HG03060 (cell line): Measurements from ENCODE around the gene TNNT1.

Source experiments
- ATAC-seq: cut with Tn5 transposase; IDR thresholded peaks from one replicate; pipeline ENCODE4 v1.9.1; 2021; ENCODE audit warnings: low read depth, moderate number of reproducible peaks; ENCODE audit not compliant: unreplicated experiment

Gene TNNT1

DNA sequence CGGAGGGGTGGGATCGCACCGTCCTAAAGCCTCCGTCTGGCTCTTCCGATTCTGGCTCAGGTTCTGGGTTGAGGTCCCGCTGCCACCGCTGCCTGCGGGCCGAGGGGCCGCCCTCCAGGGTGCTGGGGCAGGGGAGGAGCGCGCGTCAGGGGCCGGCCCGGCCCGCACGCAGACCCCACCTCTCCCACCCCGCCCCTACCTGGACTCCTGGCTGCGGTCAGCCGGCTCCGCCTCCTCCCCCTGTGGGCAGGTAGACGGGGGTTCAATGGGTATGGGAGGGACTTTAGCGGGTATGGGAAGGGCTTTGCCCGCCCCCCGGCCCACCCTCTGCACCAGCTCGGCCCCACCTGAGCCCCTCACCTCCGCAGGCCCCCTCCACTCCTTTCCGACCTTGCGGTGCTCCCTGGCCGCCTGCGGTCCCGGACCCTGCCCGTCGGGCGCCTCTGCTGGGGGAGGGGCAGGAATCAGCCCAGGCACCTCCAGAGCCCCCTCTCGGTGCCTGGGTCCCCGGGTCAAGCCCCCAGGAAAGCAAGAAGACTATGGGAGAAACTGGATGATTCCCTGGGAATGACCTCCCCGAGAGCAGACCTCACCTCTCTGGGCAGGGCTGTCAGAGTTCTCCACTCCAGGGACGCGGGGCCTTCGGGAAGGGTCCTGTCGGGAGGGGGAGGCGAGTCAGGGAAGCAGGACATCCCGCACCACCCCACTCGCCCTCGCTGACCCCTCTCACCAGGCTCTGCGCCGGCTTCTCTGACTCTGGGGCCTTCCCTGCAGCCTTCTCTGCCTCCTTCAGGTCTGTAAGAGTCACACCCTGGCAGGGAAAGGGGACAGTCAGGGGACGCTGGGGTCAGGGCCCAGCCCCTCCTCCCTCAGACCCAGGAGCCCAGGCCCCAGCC, 56.3 kb downstream of the TNNT1 start:
- ATAC-seq: no peak

DNA sequence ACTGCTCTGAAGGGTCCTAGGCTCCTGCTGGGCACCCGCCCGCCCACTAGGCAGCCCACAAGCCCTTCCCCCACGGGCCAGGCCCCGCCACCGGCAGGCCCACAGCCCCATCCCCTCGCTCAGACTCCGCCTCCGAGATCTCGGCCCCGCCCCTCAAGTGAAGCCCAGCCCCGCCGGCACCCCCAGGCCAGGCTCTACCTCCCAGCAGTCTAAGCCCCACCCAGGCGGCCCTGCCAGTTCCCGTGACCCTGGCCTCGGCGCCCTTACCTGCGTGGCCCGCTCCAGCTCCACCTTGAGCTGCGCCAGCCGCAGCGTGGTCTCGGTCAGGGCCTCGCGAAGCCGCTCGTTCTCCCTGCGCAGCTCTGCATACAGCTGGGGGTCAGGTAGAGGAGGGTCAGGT, 57.1 kb downstream of the TNNT1 start:
- no peak for ATAC-seq

DNA sequence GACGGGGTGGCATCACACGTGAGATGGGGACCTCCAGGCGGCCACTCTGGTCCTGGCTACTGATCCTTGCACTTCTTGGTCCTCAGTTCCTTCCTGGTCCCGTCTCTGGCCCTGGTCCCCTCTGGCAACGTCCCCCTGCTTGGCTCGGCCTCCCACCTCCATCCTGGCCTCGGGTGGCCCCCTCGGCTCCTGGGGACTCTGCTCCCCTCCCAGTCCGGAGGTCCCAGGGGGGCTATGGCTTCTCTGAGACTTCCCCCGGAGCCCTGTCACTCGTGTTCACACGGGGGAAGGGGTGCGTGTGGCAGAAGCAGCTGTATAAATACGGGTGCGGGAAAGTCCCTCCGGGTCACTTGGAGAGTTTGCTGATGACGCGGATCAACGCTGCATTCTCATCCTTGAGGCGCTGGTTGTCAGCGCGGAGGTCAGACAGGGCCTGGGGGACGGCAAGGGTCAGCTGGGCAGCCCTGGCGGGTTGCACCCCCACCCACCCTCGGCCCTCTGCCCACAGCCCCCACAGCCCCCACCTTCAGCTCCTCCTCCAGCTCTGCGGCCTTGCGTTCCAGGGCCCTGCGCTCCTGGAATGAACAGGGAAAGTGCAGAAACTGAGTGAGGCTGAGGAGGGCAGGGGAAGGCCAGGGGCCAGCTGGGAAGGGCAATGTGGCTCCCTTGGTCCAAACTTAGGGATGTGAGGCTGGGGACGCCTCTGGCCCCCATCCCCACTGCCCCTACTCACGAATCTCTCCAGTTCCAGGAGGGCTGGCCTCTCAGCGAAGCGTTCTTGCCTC, 57.7 kb downstream of the TNNT1 start:
- ATAC-seq: no peak

DNA sequence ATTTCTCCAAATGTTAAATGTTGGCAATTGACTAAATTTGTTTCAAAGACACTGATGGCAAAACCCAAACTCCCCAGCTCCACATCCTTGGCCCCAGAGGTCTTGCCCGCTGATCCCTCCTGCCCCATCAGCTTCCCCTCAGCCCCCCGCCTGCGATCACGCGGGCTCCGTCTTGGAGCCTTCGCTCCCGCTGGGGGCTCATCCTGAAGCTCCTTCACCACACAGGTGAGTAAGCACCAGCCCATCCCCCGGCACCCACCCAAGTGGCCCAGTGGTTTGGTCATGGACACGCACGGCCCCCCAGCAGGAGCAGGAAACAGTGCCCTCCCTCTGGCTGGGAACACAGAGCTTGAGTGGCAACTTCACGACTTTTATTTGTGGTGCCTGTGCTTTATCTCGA, 58.4 kb downstream of the TNNT1 start:
- ATAC-seq: no peak

DNA sequence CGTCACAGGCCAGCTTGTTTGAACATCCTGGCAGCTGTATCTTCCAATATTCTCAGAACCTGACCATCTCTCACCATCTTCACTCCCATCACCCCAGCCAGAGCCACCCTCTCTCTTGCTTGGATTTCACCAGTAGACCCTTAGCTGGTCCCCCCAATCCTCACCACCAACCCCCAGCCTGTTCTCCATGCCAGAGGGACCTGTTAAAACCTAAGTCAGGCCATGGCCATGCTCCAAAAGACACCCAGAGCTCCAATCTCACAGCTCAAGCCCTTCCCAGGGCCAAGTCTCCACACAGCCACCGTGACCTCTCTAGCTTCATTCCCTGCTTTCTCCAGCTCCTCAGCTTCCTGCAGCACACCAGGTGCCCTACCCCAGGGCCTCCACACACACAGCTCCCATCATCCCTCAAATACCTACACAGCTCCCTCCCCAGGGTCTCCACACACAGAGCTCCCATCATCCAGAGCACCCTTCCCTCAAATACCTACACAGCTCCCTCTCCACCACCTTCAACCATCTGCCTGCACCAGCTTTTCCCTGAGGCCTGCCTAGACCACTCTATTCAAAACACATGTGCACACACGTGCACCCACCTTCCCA, 59.6 kb downstream of the TNNT1 start:
- no peak for ATAC-seq

DNA sequence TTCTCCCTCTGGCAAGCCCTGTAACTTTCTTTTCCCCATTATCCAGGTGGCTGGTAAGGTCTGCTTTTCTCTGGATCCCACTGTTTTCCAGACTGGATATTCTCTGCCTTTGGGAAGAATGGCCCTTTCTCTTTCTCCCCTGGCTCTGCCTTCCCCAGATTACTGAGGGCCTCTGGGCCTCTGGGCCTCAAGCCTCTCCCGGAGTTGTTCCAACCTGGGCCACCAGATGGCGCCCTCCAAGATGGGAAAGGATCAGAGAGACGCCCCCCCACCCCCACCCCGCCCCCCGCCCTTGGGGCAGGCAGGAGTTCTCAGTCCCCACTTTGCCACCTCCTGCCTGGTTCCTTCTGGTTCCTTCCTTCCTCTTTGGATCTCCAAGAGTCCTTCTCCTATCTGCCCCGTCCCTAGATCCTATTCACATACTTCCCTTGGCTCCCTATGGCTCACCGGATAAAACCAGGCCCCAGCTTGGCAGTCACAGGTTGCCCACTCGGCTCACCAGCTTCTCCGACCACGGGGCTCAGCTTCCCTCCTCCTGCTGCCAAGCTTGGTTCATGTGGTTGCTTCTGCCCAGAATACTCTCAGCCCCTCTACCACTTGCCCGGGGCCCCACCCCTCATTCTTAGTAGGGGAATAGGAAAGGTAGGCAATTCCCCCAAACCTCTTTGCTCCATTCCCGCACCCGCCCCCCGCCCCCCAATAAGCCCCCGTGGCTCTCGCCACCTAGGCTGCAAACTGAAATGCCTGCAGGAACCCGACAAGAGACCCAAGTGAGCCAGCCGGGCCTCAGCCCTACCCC, 60.3 kb downstream of the TNNT1 start:
- no peak for ATAC-seq

DNA sequence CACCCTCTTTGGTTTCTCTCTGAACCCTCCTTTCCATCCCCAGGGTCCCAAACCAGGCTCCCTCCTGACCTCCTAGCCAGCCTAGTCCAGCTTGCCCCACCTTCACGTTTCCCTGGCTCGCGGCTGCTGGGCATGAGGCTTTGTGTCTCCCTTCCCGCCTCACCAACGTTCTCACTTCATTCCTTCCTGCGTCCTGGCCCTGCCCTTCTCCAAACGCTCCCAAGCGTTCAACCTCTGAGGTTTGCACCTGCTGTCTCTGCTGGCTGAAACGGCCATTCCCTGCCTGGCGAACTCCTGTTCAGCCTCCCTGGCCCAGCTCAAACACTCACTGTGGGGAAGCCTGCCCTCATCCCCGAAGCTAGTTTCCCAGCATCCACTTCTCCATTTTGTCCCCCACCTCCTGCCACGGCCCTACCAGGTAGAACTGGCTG, 61.0 kb downstream of the TNNT1 start:
- ATAC-seq: no peak

DNA sequence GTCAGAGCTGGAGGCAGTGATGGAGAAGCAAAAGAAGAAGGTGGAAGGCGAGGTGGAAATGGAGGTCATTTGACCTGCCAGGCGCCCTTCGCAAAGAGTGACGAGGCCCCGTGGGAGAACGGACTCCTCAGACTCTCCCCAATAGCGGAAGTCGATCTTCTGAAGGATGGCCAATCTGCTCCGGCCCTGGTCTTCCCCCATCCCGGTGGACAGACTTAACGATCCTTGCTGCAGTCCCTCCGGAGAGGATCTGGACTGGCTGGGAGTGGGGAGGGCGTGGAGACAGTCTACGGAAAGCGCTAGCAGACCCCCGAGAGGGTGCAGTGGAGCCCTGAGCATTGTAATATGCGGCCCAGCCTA, 61.5 kb downstream of the TNNT1 start:
- ATAC-seq: no peak

DNA sequence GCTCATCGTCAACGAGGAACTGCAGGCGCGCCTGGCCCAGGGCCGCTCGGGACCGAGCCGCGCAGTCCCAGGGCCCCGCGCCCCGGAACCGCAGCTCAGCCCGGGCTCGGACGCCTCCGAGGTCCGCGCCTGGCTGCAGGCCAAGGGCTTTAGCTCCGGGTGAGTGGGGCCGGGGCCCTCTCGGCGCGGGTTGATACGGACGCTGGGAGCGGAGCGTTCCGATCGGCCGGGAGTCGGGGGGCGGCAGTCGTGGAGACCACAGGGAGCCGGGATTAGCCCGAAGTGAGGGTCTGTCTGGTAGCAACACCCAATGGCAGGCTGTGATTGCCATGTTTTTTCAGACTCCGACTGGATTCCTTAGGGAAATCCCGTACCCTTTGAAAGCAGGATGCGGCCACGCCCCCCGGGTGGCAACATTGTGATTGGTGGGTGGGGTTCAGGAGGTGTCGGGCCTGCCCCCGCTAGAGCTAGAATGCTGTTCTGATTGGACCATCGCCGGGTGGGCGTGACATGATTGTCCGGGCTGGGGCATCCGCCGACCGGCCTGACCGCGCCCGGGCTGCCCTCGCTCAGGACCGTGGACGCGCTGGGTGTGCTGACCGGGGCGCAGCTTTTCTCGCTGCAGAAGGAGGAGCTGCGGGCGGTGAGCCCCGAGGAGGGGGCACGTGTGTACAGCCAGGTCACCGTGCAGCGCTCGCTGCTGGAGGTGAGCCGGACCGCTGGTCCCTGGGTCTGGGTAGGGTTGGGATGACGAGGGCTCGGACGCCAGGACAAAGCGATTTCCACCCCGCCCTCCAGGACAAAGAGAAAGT, 62.1 kb downstream of the TNNT1 start:
- ATAC-seq: no peak

DNA sequence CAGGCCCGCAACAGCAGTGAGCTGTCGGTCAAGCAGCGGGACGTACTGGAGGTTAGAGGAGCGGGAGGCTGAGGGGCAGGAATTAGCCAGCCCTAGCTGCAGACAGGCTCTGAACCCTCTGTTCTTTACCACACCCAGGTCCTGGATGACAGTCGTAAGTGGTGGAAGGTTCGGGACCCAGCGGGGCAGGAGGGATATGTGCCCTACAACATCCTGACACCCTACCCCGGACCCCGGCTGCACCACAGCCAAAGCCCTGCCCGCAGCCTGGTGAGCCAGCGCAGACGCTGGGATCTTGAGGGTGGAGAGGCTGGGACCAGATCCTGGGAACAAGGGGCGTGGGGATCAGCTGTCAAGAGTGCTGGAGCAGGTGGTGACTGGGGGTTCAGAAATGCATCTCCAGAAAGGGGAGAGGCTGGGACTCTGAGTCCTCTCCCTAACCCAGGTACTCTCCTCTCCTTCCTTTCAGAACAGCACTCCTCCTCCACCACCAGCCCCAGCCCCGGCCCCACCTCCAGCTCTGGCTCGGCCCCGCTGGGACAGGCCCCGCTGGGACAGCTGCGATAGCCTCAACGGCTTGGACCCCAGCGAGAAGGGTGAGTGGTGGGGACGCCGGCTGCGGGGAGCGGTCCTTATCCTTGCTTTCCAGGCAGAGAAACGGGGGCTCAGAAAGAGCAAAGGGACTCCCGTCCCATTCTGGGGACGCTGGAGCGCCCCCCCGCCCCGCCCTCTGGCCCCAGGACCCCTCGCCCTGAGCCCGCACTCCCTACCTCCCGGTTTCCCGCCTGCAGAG, 62.9 kb downstream of the TNNT1 start:
- ATAC-seq: no peak

DNA sequence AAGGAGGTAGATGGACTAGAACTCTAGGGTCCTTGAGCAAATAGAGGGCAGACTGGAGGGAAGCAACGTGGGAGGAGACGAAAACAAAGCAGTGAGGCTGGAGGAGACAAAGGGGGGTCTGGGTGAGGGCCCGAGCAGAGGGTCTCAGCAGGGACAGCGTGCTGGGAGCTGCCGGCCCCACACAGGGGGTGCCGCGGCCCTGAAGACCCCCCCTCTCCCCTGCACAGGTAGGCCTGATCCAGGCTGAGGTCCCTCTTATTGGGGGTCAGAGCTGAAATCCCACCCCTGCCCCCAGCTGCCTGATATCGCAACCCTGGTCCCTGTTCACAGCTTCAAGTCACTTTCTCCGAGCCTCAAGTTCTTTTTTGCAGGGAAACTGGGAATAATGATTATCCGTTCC, 64.6 kb downstream of the TNNT1 start:
- ATAC-seq: no peak

DNA sequence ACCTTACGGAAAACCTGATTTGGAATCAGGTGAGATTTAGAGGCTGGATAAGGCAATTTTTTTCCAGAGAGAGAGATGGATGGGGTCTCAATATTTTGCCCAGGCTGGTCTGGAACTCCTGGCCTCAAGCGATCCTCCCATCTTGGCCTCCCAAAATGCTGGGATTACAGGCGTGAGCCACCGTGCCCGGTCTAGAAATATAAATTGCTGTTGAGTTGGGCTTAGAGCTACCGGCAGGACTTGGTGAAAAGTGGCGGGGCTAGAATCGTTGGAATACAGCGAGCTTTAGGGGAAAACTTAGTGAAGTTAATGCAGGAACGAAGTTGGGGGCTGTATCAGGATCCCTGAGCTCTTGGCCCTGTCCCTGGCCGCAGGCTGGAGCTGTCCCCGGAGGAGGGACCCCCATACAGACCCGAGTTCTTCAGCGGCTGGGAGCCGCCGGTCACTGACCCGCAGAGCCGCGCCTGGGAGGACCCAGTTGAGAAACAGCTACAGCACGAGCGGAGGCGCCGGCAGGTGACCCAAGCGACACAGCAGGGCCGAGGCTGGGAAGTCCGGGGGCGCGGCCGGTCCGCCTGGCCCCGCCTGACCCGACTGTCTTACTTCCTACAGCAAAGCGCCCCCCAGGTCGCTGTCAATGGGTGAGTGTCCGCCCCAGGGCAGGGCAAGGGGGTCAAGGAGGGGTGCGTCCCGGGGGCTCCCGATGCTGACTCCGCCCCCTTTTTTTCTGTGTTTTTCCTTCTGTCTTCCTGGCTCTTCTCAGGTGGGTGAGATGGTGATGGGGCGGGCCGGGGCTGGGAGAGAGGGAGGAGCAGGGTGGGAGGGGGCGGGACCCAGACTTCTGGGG, 65.8 kb downstream of the TNNT1 start:
- no peak for ATAC-seq
